ENCODE data around the gene NECTIN2.
"Not testable (repeated sequence)": the region's sequence is repeated elsewhere in the genome, so short reads cannot be mapped to it uniquely, and the experiment has no call there.

NECTIN2 gene

DNA sequence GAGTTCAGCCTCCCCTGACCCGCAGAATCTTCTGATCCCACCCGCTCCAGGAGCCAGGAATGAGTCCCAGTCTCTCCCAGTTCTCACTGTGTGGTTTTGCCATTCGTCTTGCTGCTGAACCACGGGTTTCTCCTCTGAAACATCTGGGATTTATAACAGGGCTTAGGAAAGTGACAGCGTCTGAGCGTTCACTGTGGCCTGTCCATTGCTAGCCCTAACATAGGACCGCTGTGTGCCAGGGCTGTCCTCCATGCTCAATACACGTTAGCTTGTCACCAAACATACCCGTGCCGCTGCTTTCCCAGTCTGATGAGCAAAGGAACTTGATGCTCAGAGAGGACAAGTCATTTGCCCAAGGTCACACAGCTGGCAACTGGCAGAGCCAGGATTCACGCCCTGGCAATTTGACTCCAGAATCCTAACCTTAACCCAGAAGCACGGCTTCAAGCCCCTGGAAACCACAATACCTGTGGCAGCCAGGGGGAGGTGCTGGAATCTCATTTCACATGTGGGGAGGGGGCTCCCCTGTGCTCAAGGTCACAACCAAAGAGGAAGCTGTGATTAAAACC lies 58.4 kb downstream of the NECTIN2 start:
- TF ChIP-seq, protein P1, sequence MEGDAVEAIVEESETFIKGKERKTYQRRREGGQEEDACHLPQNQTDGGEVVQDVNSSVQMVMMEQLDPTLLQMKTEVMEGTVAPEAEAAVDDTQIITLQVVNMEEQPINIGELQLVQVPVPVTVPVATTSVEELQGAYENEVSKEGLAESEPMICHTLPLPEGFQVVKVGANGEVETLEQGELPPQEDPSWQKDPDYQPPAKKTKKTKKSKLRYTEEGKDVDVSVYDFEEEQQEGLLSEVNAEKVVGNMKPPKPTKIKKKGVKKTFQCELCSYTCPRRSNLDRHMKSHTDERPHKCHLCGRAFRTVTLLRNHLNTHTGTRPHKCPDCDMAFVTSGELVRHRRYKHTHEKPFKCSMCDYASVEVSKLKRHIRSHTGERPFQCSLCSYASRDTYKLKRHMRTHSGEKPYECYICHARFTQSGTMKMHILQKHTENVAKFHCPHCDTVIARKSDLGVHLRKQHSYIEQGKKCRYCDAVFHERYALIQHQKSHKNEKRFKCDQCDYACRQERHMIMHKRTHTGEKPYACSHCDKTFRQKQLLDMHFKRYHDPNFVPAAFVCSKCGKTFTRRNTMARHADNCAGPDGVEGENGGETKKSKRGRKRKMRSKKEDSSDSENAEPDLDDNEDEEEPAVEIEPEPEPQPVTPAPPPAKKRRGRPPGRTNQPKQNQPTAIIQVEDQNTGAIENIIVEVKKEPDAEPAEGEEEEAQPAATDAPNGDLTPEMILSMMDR (conservative IDR thresholded peaks at IDR 0.05; ENCODE audit: low read depth) = peak; percentile 27; the same call in 1 of the 2 replicates
- DNase-seq (ENCODE audit: low spot score) = no peak
- H3K27ac ChIP-seq = peak overlapping the region; percentile 42
- CTCF ChIA-PET = interaction anchor here (0.6 to 2.0 kb wide), 8 partner anchors 9 to 358 kb away, joined by 3 to 10 read pairs (median 4); no protein-coding TSS in a partner anchor
- POLR2A ChIA-PET (ENCODE audit: low non-redundant PET) = interaction anchor here (0.7 kb wide), 1 partner anchor 147 kb away, joined by 3 read pairs; no protein-coding TSS in a partner anchor

GRCh38 chr19:44905437-44906160 lies 59.5 kb downstream of the NECTIN2 start, which contains the start of gene APOE:
Gene APOE (plus strand): TSS chr19:44905796. CDS start chr19:44906625, 829 bp downstream.
- CTCF ChIA-PET = interaction anchor here (0.7 to 1.2 kb wide), 2 partner anchors 49 to 154 kb away, joined by 3 to 5 read pairs; partner anchors contain the start of gene CLPTM1
- no peak for DNase-seq (ENCODE audit: low spot score)
- peak within 1 kb of the TSS; percentile 42; the same call in 1 of the 2 replicates for H3K27ac ChIP-seq
- TF ChIP-seq, protein P1 (conservative IDR thresholded peaks at IDR 0.05; ENCODE audit: low read depth) = no peak
- POLR2A ChIA-PET (ENCODE audit: low non-redundant PET) = no interaction called here

GRCh38 chr19:44907613-44908012 lies 61.5 kb downstream of the NECTIN2 start:
- no peak for DNase-seq (ENCODE audit: low spot score)
- POLR2A ChIA-PET (ENCODE audit: low non-redundant PET) = no interaction called here
- H3K27ac ChIP-seq = peak overlapping the region; percentile 40
- TF ChIP-seq, protein P1 (conservative IDR thresholded peaks at IDR 0.05; ENCODE audit: low read depth) = no peak
- CTCF ChIA-PET = interaction anchor here (1.6 kb wide), 1 partner anchor 44 kb away, joined by 3 read pairs; no protein-coding TSS in a partner anchor

- TF ChIP-seq, protein P1 (conservative IDR thresholded peaks at IDR 0.05; ENCODE audit: low read depth) = no peak
- ChIA-PET CTCF (interaction anchor here (1.6 kb wide), 1 partner anchor 44 kb away, joined by 3 read pairs; no protein-coding TSS in a partner anchor), POLR2A (ENCODE audit: low non-redundant PET) (no interaction called here)
- peak overlapping the region; percentile 40 for H3K27ac ChIP-seq
- no peak for DNase-seq (ENCODE audit: low spot score)
These were observed 62.2 kb downstream of the NECTIN2 start for GRCh38 chr19:44908074-44908835.

DNA sequence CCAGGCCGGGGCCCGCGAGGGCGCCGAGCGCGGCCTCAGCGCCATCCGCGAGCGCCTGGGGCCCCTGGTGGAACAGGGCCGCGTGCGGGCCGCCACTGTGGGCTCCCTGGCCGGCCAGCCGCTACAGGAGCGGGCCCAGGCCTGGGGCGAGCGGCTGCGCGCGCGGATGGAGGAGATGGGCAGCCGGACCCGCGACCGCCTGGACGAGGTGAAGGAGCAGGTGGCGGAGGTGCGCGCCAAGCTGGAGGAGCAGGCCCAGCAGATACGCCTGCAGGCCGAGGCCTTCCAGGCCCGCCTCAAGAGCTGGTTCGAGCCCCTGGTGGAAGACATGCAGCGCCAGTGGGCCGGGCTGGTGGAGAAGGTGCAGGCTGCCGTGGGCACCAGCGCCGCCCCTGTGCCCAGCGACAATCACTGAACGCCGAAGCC lies 62.8 kb downstream of the NECTIN2 start:
- H3K27ac ChIP-seq = peak overlapping the region; percentile 86
- TF ChIP-seq, protein P1 (conservative IDR thresholded peaks at IDR 0.05; ENCODE audit: low read depth) = no peak
- ChIA-PET CTCF (interaction anchor here (1.6 kb wide), 1 partner anchor 43 kb away, joined by 3 read pairs; no protein-coding TSS in a partner anchor), POLR2A (ENCODE audit: low non-redundant PET) (no interaction called here)
- no peak for DNase-seq (ENCODE audit: low spot score)

- no peak for DNase-seq (ENCODE audit: low spot score)
- TF ChIP-seq, protein P1 (conservative IDR thresholded peaks at IDR 0.05; ENCODE audit: low read depth) = no peak
- H3K27ac ChIP-seq = peak overlapping the region; percentile 86
- CTCF ChIA-PET = interaction anchor here (1.0 kb wide), 1 partner anchor 41 kb away, joined by 3 read pairs; no protein-coding TSS in a partner anchor
- POLR2A ChIA-PET (ENCODE audit: low non-redundant PET) = interaction anchor here (0.6 kb wide), 1 partner anchor 20 kb away, joined by 4 read pairs; no protein-coding TSS in a partner anchor
These were observed 63.7 kb downstream of the NECTIN2 start for GRCh38 chr19:44909775-44910174.

DNA sequence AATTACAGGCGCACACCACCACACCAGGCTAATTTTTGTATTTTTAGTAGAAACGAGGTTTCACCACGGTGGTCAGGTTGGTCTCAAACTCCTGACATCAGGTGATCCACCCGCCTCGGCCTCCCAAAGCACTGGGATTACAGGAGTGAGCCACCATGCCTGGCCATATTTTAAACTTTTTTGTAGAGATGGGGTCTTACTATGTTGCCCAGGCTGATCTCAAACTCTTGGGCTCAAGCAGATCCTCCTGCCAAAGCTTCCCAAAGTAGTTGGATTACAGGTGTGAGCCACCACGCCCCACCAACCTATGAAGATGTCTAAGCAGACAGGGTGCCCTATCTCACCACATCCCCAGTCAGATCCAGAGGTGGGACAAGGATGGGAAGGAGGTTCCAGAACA lies 65.8 kb downstream of the NECTIN2 start:
- DNase-seq (ENCODE audit: low spot score); POLR2A ChIA-PET (ENCODE audit: low non-redundant PET): not testable (repeated sequence)
- H3K27ac ChIP-seq = peak overlapping the region; percentile 86
- CTCF ChIA-PET = interaction anchor here (0.6 to 1.4 kb wide), 4 partner anchors 27 to 147 kb away, joined by 3 to 9 read pairs (median 6); partner anchors contain the start of gene CLPTM1

Measured in RWPE1 (cell line).